GM21423 (cell line): ENCODE data around the gene BLOC1S6.
"Not testable (repeated sequence)": the region's sequence is repeated elsewhere in the genome, so short reads cannot be mapped to it uniquely, and the experiment has no call there.

Experiments used
- ATAC-seq: cut with Tn5 transposase; IDR thresholded peaks from one replicate; pipeline ENCODE4 v1.9.1; 2021; ENCODE audit warnings: mild to moderate bottlenecking, moderate library complexity; ENCODE audit not compliant: unreplicated experiment

The BLOC1S6 gene

DNA sequence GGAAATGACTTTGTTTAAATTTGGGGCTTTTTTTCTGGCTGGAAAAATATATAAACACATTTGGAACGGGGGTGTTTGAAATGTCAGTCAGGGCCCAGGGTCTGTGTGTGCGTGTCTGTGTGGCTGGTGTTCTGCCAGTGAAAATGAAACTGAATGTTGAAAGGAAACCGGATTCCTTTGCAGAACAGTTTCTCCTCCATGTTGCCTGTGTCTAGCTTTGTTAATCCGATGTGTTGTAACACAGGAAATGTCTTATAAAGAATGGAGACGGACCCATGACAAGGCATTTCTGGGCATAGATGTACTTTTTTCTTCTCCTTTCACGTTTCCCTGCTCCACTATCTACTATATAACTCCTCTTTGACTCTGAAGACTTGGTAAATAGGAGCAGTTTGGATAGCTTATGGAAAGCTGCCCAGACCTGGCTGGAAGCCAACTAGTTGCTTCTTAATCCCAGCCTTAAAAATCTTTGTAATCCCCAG, 50.4 kb downstream of the BLOC1S6 start:
- ATAC-seq: peak; percentile 45

DNA sequence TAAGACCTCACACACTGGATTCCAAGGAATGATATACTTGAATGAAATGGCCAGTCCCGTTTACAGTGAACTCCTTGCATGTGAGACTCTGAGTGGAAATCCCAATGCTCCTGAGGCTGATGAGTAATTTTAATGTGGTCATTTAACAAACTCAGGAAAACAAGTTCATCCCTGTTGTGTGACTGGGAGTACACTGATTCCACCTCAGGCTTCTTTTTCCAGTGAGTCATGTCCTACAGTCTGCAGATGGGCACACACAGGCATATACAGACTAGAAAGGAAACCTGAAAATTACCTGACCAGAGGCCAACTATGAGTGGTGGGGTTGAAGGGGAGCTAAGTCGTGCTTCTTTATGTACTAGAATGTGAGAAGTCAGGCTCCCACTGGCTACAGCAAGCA, 53.4 kb downstream of the BLOC1S6 start:
- no peak for ATAC-seq

DNA sequence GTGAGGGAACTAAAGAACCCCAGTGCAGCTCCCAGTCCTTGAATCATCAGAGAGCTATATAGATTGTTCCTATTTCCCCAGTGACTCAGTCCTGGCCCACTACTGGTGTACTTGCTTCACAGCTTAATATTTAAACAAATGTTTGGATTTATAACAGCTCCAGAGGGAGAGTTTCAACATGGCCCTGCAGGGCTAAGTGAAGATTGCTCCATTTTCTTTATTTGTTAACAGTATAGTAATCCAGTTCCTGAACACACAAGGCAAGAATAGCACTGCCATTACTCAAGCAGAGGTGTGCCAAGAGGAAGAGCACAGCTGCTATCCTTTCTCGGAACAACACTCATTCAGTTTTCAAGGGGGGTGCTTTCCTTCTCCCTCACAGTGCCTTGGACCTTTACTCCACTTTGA, 54.2 kb downstream of the BLOC1S6 start:
- ATAC-seq: no peak

DNA sequence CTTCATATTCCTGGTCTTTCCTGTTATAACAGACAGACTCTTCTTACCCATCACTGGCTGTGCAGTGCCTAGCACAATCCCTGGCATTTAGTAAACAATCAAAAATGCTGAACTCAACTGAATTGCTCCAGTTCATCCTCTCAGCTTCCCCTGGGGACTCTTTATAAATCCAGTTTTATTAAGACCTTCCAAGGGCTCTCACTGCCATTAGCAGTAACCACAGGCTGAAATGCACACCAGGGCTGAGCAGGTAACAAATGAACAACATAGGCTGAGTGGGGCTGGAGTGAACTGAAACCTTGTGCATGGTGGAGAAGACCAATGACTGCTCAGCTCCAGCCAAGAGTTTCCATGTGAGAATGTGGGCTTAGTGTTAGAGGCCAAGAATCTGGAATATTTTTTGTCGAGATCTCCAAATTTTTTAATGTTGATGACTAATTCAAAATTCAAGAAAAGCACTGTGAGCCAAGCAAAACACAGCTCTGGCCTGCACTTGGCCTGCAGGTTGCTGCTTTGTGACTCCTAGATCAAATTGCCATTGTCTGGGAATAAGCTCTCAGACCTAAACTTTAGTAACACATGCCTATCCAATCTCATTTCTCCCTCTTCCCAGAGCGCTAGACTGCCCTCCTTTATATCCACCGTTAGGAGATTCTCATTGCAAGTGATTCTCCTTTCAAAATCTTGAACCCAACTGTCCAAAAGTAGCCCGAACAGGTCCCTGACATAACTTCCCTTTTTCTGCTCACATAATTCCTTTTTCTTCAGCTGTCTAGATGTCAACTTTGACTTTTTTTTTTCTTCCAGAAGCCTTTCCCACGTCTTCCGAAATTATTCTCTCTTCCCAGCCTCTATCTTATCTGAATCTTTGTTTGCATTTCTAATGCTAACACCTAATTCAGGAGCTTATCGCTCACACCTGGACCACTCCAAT, 55.1 kb downstream of the BLOC1S6 start:
- ATAC-seq: no peak

DNA sequence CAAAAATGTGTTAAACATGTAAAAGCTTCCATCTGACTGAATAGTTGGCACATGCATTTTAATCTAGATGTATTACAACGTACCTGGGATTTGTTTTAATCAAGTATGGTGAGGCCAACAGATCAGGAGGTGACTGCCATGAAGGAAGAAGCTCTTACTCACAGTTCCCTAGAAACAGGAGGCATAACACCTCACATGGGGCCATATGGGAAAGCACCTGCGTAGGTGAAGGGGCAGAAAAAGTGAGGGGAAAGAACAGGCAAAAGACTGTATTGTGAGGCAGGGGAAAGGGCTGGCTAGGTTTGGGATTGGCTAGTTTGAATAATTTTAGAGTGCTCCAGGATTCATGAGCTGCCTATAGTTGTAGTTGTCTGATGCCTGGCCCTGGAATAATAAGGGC, 57.3 kb downstream of the BLOC1S6 start:
- ATAC-seq: no peak

DNA sequence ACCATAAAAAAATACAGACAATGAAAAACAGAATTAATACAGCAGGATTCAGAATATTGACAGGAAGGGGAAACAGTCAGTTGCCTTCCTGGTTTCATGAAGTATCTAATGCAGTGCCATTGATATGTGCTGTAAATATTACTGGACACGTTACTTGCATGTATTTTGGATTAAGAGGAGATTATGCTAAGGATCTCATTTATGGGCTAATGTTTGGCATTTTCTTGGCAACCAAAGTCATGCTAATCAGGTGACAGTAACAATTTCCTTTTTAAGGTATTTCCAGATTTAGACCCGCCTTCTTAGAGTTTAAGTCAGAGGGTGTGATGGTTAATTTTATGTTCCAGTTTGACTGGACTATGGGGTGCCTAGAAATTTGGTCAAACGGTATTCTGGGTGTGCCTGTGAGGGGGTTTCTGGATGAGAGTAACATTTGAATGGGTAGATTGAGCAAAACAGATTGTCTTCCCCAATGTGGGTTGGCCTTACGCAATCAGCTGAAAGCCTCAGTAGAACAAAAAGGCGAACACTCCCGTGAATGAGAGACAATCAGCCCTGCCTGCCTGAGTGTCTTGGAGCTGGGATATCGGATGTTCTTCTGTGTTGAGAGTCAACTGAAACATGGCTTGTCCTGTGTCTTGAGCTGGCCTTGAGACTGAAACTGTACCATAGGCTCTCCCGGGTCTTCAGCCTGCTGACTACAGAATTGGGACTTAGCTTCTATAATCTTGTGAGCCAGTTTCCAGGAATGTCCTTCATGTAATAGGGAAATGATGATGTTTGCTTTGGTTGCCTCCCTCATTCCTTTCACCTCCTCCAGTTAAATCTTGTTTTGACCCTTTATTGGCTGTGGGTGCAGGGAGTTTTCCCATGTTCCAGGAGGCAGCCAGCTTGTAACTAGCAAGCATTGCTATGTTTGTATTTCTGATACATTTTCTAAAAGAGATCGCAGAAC, 58.1 kb downstream of the BLOC1S6 start:
- ATAC-seq: no peak

DNA sequence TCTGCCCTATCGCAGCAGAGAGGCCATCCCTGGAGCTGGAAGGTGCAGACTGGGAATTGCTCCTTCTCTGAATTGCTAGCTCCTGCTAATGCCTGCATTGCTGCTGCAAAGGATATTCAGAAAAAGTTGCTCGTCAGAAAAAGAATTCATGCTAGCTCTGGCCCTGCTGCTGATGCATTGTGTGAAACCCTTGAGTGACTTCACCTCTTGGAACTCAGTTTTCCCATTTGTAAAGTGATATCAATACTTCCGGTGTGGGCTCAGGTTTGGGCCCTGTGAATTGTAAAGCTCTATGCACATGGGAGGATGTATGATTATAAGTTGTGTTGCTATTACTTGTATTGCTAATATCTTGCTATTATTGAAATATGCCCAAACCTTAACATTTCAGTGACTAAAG, 59.0 kb downstream of the BLOC1S6 start:
- ATAC-seq: no peak

DNA sequence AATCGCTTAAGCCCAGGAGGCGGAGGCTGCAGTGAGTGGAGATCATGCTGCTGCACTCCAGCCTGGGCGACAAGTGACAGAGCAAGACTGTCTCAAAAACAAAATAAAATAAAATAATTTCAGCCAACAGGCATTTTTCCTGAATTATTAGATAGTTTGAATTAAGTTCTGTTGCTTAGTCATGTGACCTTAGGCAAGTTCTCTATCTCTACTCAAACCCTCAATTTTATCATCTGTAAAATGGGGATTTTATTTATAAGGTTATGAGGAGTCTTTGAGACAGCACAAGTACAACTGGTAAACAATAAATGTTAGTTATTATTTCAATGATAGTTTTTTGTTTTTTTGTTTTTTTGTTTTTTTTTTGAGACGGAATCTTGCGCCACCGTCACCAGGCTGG, 60.6 kb downstream of the BLOC1S6 start:
- ATAC-seq: no peak

DNA sequence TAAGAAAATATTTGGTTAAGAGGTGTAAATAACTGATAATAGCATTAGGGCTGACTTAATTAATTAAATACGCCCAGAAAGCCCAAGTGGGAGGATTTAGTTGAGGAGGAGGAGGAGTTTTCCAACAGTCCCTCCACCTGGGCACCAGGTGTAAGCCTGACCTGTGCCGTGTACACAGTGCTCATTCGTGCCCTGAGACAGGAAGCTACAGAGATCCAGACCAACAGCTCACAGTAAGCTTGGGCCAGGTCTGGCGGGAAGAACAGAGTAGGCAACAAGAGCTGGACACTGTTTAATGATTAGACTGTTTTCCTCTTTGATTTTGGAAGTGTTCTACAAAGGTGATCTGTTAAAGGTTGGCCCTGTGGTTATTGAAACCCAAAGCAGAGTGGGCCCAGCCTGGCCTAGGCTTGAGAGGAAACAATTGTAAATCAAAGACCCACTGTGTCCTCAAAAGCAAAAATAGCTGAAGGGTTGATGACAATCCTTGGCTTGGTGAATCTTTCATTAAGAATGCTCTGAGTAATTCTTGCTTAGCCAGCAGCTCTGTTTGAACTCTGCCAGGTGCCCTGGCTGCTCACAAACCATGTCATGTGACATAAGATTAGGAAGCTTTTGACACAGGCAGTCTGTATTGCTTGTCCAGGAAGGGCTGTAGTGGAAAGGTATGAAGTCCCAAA, 61.5 kb downstream of the BLOC1S6 start:
- no peak for ATAC-seq

DNA sequence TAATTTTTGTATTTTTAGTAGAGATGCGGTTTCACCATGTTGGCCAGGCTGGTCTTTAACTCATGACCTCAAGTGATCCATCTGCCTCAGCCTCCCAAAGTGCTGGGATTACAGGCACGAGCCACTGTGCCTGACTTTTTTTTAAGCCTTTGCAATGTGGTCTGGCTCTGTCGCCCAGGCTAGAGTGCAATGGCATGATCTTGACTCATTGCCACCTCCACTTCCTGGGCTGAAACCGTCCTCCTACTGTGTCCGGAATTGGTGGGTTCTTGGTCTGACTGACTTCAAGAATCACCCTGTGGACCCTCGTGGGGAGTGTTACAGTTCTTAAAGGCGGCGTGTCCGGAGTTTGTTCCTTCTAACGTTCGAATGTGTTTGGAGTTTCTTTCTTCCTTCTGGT, 62.8 kb downstream of the BLOC1S6 start:
- not testable (repeated sequence) for ATAC-seq

DNA sequence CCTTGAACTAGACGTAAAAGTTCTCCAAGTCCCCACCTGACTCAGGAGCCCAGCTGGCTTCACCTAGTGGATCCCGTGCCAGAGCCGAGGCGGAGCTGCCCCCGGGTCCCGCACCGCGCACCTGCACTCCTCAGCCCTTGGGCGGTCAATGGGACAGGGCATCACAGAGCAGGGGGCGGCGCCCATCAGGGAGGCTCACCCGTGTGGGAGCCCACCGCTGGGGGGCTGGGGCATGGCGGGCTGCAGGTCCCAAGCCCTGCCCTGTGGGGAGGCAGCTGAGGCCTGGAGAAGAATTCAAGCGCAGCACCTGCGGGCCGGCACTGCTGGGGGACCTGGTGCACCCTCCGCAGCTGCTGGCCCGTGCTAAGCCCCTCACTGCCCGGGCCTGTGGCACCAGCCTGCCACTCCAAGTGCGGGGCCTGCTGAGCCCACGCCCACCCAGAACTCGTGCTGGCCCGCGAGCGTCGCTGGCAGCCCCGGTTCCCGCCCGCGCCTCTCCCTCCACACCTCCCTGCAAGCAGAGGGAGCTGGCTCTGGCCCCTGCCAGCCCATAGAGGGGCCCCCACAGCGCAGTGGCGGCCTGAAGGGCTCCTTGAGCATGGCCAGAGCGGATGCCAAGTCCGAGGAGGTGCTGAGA, 63.8 kb downstream of the BLOC1S6 start:
- no peak for ATAC-seq

DNA sequence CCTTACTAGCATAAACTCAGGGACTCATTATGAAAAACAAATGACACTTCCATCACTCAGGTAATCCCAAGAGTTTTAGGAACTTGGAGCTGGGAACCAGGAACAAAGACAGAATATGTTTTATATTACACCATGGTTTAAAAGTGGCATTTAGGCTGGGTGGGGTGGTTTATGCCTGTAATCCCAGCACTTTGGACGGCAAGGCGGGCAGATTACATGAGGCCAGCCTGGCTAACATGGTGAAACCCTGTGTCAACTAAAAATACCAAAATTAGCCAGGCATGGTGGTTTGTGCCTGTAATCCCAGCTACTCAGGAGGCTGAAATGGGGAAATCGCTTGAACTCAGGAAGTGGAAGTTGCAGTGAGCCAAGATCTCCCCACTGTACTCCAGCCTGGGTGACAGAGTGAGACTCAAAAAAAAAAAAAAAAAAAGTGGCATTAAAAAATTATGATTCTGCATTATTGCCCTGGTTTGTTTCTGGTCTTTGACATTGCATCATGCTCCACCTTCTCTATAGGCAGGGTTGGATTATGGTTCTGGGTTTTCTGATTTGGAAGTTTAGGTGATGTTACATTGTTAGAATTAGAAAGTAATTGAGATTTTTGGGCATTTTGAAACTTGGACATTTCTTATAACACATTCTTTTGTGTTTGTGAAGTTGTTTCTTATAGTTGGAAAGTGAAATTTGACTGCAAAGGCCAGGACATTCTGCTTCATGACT, 66.7 kb downstream of the BLOC1S6 start:
- no peak for ATAC-seq

DNA sequence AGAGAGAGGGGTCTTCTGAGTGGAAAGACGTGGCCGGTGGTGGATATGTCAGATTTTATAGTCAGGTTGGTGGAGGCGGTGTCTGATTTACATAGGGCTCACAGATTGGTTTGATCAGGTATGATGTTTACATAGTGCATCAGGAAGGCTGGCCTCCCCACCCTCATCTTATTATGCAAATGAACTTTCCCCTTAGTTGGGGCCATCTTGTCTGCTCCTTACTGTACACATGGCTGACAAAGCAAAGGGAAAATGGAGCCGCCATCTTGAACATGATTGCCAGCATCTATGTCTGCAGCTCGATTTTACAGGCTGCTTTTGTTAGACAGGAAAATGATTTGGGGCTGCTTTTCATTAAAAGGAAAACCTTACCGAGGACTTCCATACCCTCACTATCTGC, 67.6 kb downstream of the BLOC1S6 start:
- no peak for ATAC-seq

DNA sequence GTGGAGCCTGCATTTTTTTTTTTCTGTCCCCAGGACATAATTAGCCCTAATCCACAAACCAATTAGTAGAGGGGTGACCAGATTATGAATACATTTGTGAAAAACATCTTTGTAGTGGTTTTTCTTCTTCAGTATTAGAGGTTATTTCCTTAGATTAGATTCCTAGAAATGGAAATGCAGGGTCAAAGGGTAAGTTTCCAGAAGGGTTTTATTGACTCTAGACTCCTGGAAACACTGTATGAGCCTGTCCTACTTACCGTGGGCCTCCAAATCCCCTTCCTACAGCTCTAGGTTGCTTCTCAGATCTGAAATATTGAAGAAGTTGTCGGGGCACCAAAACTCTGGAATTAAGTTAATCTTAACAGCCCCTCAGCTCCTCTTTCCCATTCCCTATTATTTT, 70.1 kb downstream of the BLOC1S6 start:
- ATAC-seq: no peak

DNA sequence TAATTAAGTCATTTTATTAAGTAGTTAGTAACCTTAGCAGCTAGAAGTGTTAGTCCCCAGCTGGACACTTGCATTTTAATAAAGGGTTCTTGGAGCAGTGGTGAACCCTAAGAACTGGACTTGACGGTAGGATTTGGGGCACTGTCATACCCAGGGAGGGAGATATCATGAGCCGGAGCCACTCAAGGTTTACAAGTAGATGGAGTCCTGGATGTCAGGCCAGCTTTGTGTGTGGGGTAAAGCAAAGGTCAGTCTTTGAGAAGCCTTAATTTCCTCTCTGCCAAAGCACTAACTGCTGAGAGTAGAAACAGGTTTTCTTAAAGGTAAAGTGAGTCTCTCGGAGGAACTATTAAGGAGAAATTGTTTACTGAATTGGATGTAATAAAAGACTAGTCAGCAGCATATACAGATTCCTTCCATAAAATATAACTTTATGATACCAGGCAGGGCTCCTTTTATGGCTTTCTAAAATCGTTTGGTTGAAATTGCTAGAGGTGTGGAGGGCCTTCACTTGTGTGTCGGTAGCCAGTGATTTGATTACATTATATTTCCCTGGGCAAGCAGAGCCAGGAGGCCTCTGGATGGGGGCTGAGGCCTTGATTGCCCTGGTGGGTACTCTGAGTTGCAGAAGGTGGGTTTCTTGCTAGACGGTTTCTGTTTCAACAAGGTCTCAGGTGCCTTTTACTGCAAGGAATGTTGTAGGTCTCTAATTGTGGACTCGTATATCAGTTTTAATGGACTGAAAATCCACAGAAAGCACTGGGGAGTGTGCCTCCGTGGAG, 70.8 kb downstream of the BLOC1S6 start:
- ATAC-seq: no peak
